NB4 (cell line): Measurements from ENCODE around the gene TBX21.

Experiments used
- CTCF ChIP-seq: IDR thresholded peaks from one replicate; pipeline ENCODE4 v1.5.1; 2012; ENCODE audit warnings: low read depth, low read length
- POLR2A ChIP-seq: IDR thresholded peaks from 2 replicates; pipeline ENCODE4 v1.6.1; 2011; ENCODE audit warnings: mild to moderate bottlenecking; ENCODE audit not compliant: insufficient read length; ENCODE audit errors: extremely low read depth

GRCh38 chr17:47697906-47698711, 34.9 kb upstream of the TBX21 start:
- TF ChIP-seq CTCF: no peak
- no peak for TF ChIP-seq POLR2A
